HG03460 (cell line): ENCODE measurements around the gene SLC25A26.
A peak's percentile ranks its signal among the peaks of the same experiment; 100 is the strongest.

Experiments used
- ATAC-seq: cut with Tn5 transposase; IDR thresholded peaks from one replicate; pipeline ENCODE4 v1.9.1; 2021; ENCODE audit not compliant: unreplicated experiment

The SLC25A26 gene

DNA sequence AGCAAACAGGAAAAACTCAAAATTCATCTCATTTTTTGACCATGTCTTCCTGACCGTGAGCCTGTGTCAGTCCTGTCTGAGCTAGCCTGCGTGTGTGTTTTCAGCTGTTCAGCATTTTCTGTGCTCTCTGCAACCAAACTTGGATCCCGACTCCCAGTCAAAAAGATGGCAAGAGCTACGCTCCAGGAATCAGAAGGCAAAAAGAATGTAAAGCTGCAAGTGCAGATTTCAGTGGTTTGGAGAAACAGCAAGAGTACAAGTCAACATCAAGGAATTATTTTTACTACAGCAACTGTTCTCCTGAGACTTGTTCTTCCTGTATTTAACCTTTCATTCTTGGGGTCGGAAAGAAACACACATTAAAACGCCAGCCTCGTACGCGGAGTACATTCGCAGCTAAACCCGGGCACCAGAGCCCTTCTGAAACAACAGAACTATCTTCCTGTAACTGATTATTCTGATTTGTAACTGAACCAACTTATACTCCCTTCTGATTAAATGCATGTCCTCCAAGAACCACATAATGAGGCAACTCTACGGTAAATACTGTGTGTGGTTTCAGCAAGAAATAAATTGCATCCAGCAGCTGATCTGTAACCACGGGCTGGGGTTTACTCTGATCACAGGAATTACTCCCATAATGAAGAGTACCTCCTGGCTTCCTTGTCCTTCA lies 172.7 kb downstream of the SLC25A26 start:
- peak; percentile 16 for ATAC-seq

DNA sequence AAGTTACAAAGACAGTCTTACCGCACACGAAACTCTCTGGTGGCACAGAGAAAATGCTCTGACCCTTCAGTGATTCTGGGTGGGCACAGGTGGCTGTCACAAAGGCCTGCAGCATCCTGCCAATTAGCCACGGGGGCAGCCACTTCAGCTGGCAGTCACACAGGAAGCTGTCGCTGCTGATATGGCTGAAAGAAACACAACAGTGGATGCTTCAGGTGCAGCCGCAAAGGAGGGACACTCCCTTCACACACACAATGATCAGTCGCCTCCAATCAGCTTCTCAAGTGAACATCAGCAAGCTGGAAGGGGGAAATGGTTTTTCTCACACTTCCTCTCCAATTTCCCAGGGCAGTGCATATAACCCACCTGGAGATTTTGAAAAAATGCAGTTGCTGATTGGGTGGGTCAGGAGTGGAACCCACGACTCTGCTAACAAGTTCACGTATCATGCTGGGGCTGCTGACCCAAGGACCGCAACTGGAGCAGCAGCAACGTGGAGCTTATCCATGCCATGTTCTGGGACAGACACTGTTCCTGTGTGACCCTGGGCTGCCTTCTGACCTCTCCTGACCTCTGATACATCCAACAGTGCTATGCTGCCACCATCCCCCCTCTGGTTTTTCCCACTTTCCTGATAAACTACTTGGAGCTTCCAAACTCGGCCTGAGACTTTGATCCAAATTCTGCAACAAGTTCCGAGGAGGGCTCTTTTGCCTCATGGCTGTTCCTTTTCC lies 173.4 kb downstream of the SLC25A26 start:
- peak; percentile 92 for ATAC-seq

DNA sequence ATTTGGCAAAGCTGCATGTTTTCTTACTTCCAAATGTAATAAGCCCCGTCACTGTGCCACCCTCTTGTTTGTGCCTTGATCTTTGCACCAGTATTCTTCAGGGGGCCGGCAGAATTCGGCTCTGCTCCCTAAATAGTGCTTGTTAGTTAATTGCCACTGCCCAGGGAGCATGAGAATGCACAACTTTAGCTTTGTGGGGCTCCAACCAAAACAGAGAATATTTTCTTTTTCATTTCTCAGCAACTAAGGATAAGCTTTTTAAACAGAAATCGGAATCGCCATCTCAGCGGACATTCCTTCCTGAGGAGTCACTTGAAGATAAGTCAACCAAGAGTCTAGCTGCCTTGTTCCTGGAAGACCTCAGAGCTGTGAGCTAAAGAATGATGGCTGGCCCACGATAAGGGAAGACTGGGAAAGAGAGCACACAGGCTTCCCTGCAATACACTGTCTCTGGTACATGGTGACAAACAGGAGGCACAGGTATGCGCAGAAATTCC lies 174.0 kb downstream of the SLC25A26 start:
- no peak for ATAC-seq

DNA sequence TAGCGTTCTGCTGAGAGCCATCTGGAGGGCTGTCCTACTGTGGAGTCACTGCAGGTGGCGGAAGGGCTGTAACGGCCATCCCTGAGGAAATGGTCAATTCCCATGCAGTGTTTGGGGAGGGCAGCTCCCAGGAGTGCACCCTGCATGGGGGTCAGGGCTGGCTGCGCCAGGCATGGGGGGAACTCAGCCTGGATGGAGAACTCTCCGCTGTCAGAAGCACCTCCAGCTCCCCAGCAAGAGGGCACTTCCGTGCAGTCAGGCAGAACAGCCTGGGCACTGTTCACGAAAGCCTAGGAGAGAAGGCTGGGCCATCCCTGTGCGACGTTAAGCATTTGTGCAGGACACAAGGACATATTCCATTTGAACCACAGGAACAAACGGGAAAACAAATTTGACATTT lies 174.8 kb downstream of the SLC25A26 start:
- ATAC-seq: no peak

DNA sequence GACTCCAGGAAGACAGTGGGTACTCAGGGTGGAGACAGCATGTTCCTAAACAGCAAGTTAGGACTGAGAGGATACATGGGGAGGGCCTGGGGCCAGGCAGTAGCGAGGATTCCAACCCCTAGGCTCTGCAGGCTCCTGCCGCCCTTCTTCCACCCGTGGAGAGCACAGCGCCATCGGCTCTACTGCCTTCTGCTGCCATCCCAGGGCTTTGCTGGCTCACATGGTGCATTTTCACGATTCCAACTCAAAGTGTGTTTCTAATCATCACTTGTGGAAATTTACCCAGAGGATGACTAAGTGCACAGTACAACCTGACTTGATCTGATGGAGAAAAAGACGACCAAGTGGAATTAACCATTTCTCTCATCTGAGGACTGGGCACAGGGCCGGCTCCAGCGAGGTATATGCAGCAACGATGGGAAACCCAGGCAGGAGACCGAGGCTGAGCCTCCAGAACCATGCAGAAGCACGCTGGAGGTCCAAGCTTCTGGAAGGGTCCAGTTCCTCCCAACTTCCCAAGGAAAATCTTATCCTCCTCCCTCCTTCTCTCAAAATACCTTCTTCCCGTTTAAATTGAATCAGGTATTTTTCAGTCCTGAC lies 175.5 kb downstream of the SLC25A26 start:
- no peak for ATAC-seq

DNA sequence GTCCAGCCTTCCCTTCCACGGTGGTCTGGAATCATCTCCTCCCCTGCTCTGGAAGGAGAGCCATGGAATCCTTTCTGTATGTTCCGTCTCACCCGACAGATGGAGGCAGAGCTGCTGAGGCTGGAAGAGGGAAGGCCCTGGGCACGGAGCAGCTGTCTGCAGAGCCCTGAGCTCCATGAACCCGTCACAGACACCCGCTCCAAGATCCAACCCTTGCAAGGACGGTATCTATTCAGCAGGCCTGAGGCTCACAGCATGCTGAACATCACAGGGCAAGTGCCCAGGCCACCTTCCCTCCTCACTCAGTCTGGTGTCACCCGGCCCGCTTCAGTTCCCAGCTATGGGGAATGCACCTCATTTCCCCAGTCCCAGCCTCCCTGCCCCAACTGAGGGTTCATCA lies 176.1 kb downstream of the SLC25A26 start:
- no peak for ATAC-seq

DNA sequence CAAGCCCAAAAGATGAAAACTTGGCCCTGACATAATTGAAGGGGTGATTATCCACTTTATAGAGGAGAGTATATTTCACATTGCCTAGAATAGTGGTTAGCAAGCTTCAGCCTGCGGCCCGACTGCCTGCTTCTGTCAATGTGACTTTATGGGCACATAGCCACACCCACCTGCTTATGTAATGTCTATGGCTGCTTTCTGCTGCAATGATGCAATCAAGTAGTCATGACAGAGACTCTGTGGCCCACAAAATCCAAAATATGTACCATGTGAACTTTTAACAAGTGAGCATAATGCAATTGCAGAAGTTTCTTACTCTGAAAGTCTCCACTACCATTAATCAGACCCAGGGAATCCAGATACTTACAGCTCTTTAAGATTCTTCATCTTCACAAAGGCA lies 176.9 kb downstream of the SLC25A26 start:
- ATAC-seq: no peak

DNA sequence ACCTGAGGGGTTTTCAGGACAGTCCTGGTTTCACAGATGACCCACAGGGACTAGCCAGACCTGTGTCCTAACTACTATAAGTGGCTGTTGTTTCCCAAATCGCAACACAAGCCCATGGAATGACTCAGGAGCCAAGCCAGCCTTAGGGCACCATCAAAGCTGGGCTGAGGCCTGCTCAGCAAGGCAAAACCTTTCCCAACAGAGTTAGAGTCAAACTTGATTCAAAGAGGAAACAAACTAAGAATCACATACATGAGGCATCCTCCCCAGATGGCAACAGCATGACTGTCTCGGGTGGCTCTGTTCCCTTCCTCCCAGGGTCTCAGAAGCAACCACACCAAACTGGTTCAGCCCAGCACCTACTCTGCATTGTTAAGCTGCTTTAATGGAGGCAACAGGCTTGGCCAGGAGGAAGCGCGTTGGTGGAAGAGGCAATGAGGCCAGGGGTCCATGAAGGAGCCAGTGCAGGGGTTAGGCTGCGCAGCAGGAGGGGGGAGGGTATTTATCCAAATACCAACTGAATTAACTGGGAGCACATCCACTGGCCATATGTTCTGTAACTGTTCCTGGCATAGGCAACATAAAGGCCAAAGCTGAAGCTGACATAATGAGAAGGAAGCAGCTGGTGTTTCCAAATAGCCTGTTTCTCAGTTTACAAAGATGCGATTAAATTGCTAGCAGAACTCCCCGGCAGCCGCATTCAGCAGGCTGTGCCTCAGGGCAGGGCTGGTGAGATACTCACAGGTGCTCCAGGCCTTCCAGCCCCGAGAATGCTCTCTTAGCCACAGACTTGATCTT lies 177.6 kb downstream of the SLC25A26 start:
- ATAC-seq: no peak

DNA sequence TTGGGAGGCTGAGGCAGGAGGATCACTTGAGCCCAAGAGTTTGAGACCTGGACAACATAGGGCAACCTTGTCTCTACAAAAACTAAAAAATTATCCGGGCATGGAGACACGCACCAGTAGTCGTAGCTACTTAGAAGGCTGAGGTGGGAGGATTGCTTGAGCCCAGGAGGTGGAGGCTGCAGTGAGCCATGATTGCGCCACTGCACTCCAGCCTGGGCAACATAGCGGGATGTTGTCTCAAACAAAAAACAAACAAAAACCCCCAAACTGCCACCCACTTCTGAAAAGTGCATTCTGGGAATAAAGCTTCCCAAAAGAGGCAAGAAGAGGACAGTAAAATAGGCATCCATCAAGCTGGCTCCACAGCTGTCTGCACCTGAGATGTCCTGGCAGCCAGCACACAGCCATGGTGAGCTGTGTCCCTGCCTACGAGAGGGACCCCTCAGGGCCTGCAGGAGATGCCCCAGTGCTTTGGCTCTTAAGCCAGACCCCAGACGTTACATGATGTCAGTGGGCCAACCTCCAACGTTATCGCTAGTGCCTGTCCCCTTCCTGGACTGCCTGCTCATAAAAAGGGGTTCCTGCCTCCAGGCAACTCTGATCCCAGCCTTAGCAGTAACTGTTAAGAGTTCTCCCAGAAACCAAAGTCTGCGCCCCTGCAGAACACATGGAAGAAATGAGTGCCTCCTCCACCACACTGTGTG lies 178.9 kb downstream of the SLC25A26 start:
- ATAC-seq: no peak

DNA sequence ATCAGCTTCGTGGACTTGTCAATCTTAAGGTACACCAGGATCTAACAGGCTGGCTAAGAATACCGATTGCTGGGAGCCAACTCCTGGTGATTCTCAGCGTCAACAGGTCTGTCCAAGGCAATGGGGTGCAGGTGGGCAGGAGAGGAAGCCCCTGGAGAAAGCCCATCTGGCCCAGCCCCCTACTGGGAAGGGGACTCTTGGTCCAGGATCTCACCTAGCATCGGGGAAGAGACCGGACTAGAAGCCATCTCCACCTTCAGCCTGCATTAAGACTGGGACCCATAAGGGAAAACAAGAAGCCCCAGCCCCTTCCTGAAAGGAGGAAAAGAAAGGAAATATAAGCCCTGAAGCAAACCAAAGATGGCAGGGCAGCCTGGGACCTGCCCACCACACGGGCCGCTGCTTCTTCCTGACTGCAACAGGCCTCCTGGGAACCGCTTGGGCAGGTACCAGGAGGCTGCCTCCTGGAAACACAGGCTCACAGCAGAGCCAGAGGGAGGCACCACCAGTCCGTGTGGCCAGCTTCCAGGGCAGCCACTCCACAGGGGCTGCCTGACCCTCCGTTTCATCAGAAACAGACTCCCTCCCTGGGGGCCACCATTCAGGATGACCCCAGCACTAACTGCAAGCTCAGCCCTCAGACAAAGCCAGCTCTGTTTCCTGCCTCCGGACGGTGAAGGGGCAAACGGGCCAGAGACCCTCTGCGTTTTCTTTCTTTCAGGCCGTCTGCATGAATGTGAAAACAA lies 179.8 kb downstream of the SLC25A26 start:
- no peak for ATAC-seq

DNA sequence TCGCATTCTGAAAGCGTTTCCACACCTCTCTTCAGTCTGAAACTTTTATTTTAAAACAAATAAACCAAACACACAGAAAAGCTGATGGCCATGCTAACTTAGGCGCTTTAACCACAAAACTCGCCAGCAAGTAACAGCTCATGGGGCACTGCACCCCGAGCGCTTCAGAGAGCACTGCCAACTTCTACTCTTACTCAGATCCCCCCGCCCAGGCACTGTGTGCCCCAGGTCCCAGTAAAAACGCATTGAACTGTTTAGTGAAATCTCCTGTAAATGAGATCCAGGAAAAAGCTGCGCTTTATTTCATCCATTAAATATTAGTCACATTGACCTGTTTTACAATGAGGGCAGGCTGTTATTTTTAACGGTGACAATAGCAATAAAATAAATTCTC lies 180.4 kb downstream of the SLC25A26 start:
- no peak for ATAC-seq

DNA sequence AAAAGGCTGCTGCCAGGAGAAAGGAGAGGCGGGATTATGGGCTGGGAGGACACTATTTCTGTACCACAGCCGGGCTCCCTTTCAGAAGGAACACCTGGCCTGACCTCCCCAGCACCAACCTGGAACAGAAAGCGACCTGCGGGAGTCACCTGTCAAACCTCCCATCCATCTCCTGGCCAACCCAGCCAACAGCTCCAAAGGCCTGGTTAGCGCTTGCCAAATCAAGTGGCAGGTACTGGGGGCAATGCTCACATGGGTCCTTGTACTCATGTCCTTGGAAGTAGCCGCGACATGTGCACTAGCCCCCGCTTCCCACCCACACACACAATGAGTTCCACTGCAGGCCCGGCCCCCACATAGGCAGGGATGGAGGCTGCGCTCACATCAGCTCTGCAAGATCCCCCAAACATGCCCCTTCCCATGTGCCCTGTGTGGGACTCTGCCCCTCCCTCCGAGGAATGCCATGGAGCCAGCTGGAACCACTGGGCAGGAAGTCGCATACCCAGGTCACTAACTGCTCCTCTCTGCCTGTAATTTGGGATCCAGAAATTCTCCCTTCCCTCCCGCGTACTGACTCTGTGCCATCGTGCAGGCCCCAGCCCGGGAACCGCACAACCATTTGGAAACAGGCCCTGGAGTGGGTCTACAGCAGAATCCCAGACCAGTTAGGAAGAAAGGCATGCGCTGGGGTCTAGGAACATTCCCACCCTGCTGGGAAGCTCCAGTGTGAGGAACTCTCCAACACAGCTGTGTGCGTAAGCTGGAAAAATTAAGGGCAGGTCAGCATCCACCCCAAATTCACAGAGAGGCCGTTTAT lies 181.1 kb downstream of the SLC25A26 start:
- no peak for ATAC-seq

DNA sequence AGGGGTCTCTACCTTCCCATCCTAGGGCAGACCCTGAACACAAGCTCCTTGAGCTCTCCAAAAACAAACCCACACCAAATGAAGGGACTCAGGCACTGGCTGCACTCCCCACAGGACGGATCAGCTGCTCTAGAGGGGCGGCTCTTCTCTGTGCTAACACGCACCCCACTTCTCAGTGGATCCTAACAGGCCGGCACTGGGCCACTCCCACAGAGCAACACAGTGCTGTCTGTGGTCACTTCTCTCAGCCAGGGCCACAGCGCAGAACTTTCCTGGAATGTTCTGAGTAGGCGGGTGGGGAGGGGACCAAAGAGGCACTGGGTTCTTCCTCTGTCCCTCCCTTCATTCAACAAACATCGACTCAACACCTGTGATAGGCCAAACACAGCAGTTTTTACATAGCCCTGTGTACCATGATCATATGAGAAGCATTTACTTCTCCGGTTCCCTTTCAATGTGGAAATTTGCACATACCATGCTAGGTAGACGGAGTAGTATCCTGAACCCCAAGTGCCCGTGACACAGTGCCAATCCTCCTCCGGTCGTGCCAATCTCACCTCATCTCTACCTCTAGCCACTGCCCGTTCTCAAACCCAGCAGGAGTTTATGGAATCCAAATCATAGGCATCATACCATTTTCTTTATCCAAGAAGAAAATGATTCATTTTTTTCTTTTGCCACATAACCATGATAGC lies 181.9 kb downstream of the SLC25A26 start:
- no peak for ATAC-seq

DNA sequence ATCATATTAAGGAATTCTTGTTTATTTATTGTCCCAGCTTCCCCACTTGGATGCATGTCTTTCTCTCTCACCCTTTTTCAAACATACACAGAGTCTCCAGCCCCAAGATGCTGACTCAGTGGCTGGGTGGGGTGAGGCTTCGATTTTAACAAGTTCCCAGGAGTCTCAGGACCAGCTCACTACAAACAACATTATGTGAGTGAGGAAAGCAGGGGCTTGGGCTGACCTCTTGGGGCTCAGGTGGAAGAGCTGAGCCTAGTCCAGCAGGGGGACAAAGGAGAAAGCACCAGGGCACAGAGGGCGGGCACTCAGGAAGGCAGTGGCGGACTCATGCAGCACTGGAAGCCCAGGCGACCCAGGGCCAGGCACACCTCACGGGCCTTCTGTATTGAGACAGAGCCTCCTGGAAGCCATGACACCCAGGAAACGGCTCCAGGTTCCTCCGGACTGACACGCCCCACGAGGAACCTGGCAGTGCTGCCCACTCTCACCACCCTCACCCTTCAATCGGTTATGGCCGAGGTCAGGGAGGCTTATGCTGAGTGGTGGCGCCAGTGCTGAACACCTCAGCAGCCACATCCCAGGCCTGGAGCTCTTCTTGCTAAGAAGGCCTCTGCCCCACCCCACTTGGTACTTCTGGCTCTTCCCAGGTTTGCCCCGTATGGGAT lies 182.7 kb downstream of the SLC25A26 start:
- no peak for ATAC-seq

DNA sequence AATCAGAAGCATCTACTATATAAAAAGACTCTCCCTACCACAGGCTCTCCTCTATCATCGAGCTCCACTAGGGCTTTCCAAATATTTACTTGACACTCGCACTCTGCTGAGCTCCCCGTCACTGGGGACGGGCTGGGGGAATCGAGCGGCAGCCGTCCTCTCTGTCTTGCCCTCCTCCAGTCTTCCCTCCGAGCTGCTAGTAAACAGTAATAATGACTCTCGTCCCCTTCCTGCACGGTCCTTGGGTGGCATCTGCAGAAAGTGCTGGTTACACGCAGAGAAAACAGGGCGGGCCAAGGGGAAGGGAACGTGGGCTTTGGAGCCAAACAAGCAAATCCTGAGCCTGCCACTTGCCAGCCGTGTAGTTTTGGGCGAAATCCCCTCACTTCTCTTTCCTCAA lies 183.4 kb downstream of the SLC25A26 start:
- ATAC-seq: no peak

DNA sequence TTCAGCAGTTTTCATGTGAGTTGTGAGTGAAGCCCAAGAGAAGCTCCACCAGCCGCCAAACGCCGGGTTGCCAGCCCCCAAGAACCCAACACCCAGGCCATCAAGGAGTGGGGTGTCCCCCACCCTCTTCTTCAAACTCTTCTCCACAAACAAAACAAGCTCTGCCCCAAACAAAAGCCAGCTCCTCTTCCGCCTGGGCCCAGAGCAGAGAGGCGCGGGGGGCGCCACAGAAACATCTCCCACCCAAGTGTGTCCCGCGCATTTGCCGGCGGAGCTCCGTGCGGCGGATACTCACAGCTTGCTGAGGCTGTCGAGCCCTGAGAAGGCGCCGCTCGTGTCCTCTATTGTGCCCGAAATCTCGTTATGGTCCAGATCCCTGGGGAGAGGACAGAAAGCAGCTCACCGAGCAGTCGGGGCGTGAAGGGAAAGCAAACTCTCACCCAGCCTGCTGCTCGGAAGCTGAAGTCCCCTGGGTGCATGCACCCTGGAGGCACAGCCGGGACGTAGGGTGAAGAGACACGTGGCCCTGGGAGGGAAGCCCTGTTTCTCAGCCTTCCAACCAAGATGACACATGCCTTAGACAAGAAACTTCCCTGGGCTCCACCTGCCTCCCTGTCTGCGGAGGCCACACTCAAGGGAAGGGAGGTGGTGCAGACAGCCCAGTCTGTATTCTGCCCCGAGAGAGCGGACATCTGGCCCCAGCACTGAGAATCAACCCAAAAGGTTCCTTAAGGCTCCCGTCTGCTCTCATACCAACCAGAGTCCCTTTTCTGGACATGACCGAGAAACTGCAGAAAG lies 184.3 kb downstream of the SLC25A26 start:
- ATAC-seq: no peak

DNA sequence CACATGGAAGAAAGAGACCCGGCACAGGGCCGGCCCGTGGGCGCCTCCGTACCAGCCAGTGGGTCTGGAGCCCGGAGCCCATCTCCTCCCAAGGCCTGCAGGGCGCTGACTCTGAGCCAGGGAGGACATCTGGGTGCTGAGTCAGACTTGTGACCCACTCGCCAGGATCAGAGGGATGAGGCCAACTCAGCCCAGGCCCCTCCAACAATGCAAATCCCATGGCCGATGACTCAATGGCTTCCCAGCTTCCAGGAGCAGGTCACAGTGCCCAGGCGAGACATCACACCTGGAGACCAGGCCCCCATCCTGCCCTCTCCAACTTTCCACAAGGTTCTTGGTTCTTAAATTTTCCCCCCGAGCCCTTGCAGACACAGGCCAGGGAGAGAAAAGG lies 184.9 kb downstream of the SLC25A26 start:
- no peak for ATAC-seq
